Activated CD8-positive, alpha-beta T cell treated with anti-CD3 and anti-CD28 coated beads, Interleukin-2, amount 10 ng/mL, durations not matched to agents 7 days and 5 days (primary cell): ENCODE results near the gene TUSC2. TPM values are rescaled to one million over a fixed set of nuclear protein-coding genes. Genes with fewer than 3 reads are reported as not detected.
A peak's percentile ranks its signal among the peaks of the same experiment; 100 is the strongest.

Experiments
- ATAC-seq: fragments of 150-1000 bp; cut with Tn5 transposase; one replicate; pipeline ENCODE4 v1.10.0; 2021; ENCODE audit warnings: moderate library complexity
- CTCF ChIA-PET: fragments of 350-600 bp; sonication (Branson Sonifier 250); formaldehyde crosslinking; loops from one replicate; lab custom pipeline; 2021; ENCODE audit warnings: antibody characterized with exemption; lab: Charles Lee
- POLR2A ChIA-PET: fragments of 350-600 bp; sonication (Branson Sonifier 250); formaldehyde crosslinking; loops from one replicate; lab custom pipeline; 2021; ENCODE audit warnings: antibody characterized with exemption; lab: Charles Lee
- DNase-seq: peaks from one replicate; pipeline ENCODE4 v3.0.0-alpha.2; 2020
- H3K27ac Mint-ChIP-seq: one replicate; pipeline ENCODE4 v1.8.0; 2021; ENCODE audit warnings: mild to moderate bottlenecking, mixed read lengths
- H3K27me3 Mint-ChIP-seq: one replicate; pipeline ENCODE4 v1.8.0; 2021; ENCODE audit warnings: low read depth, mixed read lengths
- H3K36me3 Mint-ChIP-seq: one replicate; pipeline ENCODE4 v1.8.0; 2021; ENCODE audit warnings: low read depth, mixed read lengths
- H3K4me1 Mint-ChIP-seq: one replicate; pipeline ENCODE4 v1.8.0; 2021; ENCODE audit warnings: low read depth, mixed read lengths
- H3K4me3 Mint-ChIP-seq: one replicate; pipeline ENCODE4 v1.8.0; 2021; ENCODE audit warnings: mild to moderate bottlenecking, mixed read lengths
- H3K9me3 Mint-ChIP-seq: one replicate; pipeline ENCODE4 v1.8.0; 2022; ENCODE audit warnings: mixed read lengths; ENCODE audit not compliant: insufficient read depth
- total RNA-seq, 2 experiments: library from RNA; stranded (reverse); gene quantifications; one replicate each; pipeline ENCODE4 v1.2.3, GENCODE V29; 2021

Gene TUSC2
- total RNA-seq, 2 experiments from 2014 or later = 18.5 to 20.8 TPM

- POLR2A ChIA-PET = interaction anchor here (0.6 to 3.8 kb wide), 5 partner anchors 10 to 32 kb away, joined by 3 to 20 read pairs (median 4); partner anchors contain the start of genes HYAL3, IFRD2 and NAA80
- no peaks in the 10 kb centered on the region for H3K27me3 Mint-ChIP-seq
- peak overlapping the region; percentile 24 for H3K27ac Mint-ChIP-seq
- ATAC-seq (peak; percentile 27), DNase-seq (peak; percentile 77)
- CTCF ChIA-PET = interaction anchor here (0.5 to 7.4 kb wide), 21 partner anchors 9 to 1930 kb away, joined by 3 to 113 read pairs (median 7); partner anchors contain the start of genes HYAL1, HYAL3, IFRD2 and LSMEM2
- H3K9me3 Mint-ChIP-seq = no peaks in the 10 kb centered on the region
- peaks cover 46% of the 10 kb centered on the region for H3K4me1 Mint-ChIP-seq
- no peak overlapping the region for H3K4me3 Mint-ChIP-seq
- peaks cover 21% of the 10 kb centered on the region for H3K36me3 Mint-ChIP-seq
These were observed 3.5 kb downstream of the TUSC2 start for GRCh38 chr3:50324351-50325112.

- POLR2A ChIA-PET = interaction anchor here (0.8 to 3.8 kb wide), 5 partner anchors 11 to 31 kb away, joined by 4 to 20 read pairs (median 4); partner anchors contain the start of genes HYAL3, IFRD2 and NAA80
- DNase-seq (no peak), ATAC-seq (no peak)
- Mint-ChIP-seq H3K27me3 (no peaks in the 10 kb centered on the region), H3K9me3 (no peaks in the 10 kb centered on the region), H3K4me1 (peaks cover 46% of the 10 kb centered on the region), H3K27ac (peak overlapping the region; percentile 43), H3K36me3 (peaks cover 21% of the 10 kb centered on the region), H3K4me3 (no peak overlapping the region)
- CTCF ChIA-PET = interaction anchor here (0.5 to 7.4 kb wide), 21 partner anchors 8 to 1931 kb away, joined by 3 to 113 read pairs (median 7); partner anchors contain the start of genes HYAL1, HYAL3, IFRD2 and LSMEM2
These were observed 4.3 kb downstream of the TUSC2 start for GRCh38 chr3:50323614-50324199.

- ChIA-PET CTCF (interaction anchor here (1.1 to 7.4 kb wide), 5 partner anchors 8 to 89 kb away, joined by 4 to 113 read pairs (median 17); partner anchors contain the start of genes HYAL1, HYAL3 and NAA80), POLR2A (interaction anchor here (0.8 to 3.8 kb wide), 3 partner anchors 12 to 31 kb away, joined by 4 to 20 read pairs (median 4); partner anchors contain the start of gene IFRD2)
- ATAC-seq = no peak
- Mint-ChIP-seq H3K27me3 (no peaks in the 10 kb centered on the region), H3K4me1 (peaks cover 44% of the 10 kb centered on the region), H3K4me3 (no peak overlapping the region), H3K36me3 (peaks cover 16% of the 10 kb centered on the region), H3K27ac (peak overlapping the region; percentile 43), H3K9me3 (no peaks in the 10 kb centered on the region)
- peak; percentile 20 for DNase-seq
These were observed 4.9 kb downstream of the TUSC2 start for GRCh38 chr3:50323092-50323600.

- Mint-ChIP-seq H3K4me1 (peaks cover 44% of the 10 kb centered on the region), H3K27ac (peak within 1 kb of the TSS; percentile 95), H3K9me3 (no peaks in the 10 kb centered on the region), H3K36me3 (peaks cover 14% of the 10 kb centered on the region), H3K27me3 (no peaks in the 10 kb centered on the region), H3K4me3 (peak within 1 kb of the TSS; percentile 89)
- no peak for ATAC-seq
- no peak for DNase-seq
- CTCF ChIA-PET = interaction anchor here (1.4 to 7.4 kb wide), 4 partner anchors 15 to 76 kb away, joined by 3 to 113 read pairs (median 30); partner anchors contain the start of genes HYAL1, HYAL3 and NAA80
- POLR2A ChIA-PET = interaction anchor here (0.8 to 3.8 kb wide), 5 partner anchors 12 to 30 kb away, joined by 4 to 20 read pairs (median 4); partner anchors contain the start of genes IFRD2 and RASSF1
These were observed 5.5 kb downstream of the TUSC2 start, which contains the start of gene HYAL2 for GRCh38 chr3:50322386-50323091. HYAL2 (minus strand) TSS chr3:50322745; CDS start chr3:50320489, 2,256 bp downstream.

GRCh38 chr3:50322115-50322385 lies 6.0 kb downstream of the TUSC2 start:
- H3K36me3 Mint-ChIP-seq = peaks cover 14% of the 10 kb centered on the region
- no peak overlapping the region for H3K27ac Mint-ChIP-seq
- no peaks in the 10 kb centered on the region for H3K27me3 Mint-ChIP-seq
- ChIA-PET CTCF (interaction anchor here (1.0 to 7.4 kb wide), 6 partner anchors 15 to 79 kb away, joined by 3 to 113 read pairs (median 4); partner anchors contain the start of genes HYAL1, HYAL3, NAA80 and ZMYND10), POLR2A (interaction anchor here (1.0 to 3.8 kb wide), 4 partner anchors 15 to 30 kb away, joined by 4 to 20 read pairs (median 9); partner anchors contain the start of genes HYAL3, IFRD2, NAA80 and RASSF1)
- no peak for DNase-seq
- H3K4me1 Mint-ChIP-seq = peaks cover 43% of the 10 kb centered on the region
- no peak for ATAC-seq
- peak overlapping the region; percentile 89 for H3K4me3 Mint-ChIP-seq
- H3K9me3 Mint-ChIP-seq = no peaks in the 10 kb centered on the region

- peaks cover 43% of the 10 kb centered on the region for H3K4me1 Mint-ChIP-seq
- peak overlapping the region; percentile 95 for H3K27ac Mint-ChIP-seq
These were observed 6.5 kb downstream of the TUSC2 start for GRCh38 chr3:50321336-50322114.

GRCh38 chr3:50320853-50321335 lies 7.1 kb downstream of the TUSC2 start:
- peaks cover 44% of the 10 kb centered on the region for H3K4me1 Mint-ChIP-seq
- H3K36me3 Mint-ChIP-seq = peaks cover 14% of the 10 kb centered on the region
- ATAC-seq (peak; percentile 57), DNase-seq (peak; percentile 67)
- ChIA-PET POLR2A (interaction anchor here (1.4 to 3.8 kb wide), 3 partner anchors 16 to 22 kb away, joined by 4 to 20 read pairs (median 14); partner anchors contain the start of genes HYAL3, NAA80 and RASSF1), CTCF (interaction anchor here (0.8 to 7.4 kb wide), 9 partner anchors 16 to 93 kb away, joined by 3 to 113 read pairs (median 3); partner anchors contain the start of genes HYAL1, HYAL3, IFRD2 and NAA80)
- H3K9me3 Mint-ChIP-seq = no peaks in the 10 kb centered on the region
- H3K27me3 Mint-ChIP-seq = no peaks in the 10 kb centered on the region
- peak overlapping the region; percentile 89 for H3K4me3 Mint-ChIP-seq
- peak overlapping the region; percentile 82 for H3K27ac Mint-ChIP-seq

More at GRCh38 chr3:50321336-50322114, 6.5 kb downstream of the TUSC2 start:
- DNase-seq (peak; percentile 88), ATAC-seq (peak; percentile 82)
- Mint-ChIP-seq H3K9me3 (no peaks in the 10 kb centered on the region), H3K36me3 (peaks cover 14% of the 10 kb centered on the region), H3K4me3 (peak overlapping the region; percentile 89), H3K27me3 (no peaks in the 10 kb centered on the region)
- POLR2A ChIA-PET = interaction anchor here (1.0 to 3.8 kb wide), 4 partner anchors 16 to 29 kb away, joined by 4 to 20 read pairs (median 9); partner anchors contain the start of genes HYAL3, IFRD2, NAA80 and RASSF1
- CTCF ChIA-PET = interaction anchor here (0.8 to 7.4 kb wide), 8 partner anchors 15 to 93 kb away, joined by 3 to 113 read pairs (median 4); partner anchors contain the start of genes HYAL1, HYAL3, IFRD2 and NAA80

GRCh38 chr3:50319894-50320625 lies 8.0 kb downstream of the TUSC2 start:
- Mint-ChIP-seq H3K9me3 (no peaks in the 10 kb centered on the region), H3K4me1 (peaks cover 50% of the 10 kb centered on the region), H3K36me3 (peaks cover 14% of the 10 kb centered on the region), H3K27me3 (no peaks in the 10 kb centered on the region), H3K27ac (no peak overlapping the region), H3K4me3 (peak overlapping the region; percentile 89)
- CTCF ChIA-PET = interaction anchor here (1.0 to 7.4 kb wide), 6 partner anchors 8 to 93 kb away, joined by 3 to 113 read pairs (median 6); partner anchors contain the start of genes HYAL1, HYAL3, IFRD2 and NAA80
- POLR2A ChIA-PET = interaction anchor here (3.3 to 3.5 kb wide), 2 partner anchors 8 to 21 kb away, joined by 13 to 14 read pairs; partner anchors contain the start of genes HYAL3, NAA80 and TUSC2
- no peak for ATAC-seq
- no peak for DNase-seq
